GM06990 (cell line): ENCODE results near the gene PYGO2.
A peak's percentile ranks its signal among the peaks of the same experiment; 100 is the strongest.

ENCODE experiments used
- DNase-seq: peaks from one replicate; pipeline ENCODE4 v3.0.0-alpha.2; 2011; ENCODE audit not compliant: insufficient read length; ENCODE audit errors: extremely low read depth
- H3K27me3 ChIP-seq: replicated peaks from 2 replicates; pipeline ENCODE4 v1.6.0; 2011; ENCODE audit warnings: low read length; ENCODE audit not compliant: control insufficient read depth, insufficient read depth
- H3K36me3 ChIP-seq: 2 replicates; pipeline ENCODE4 v1.5.1; 2011; ENCODE audit warnings: low read length; ENCODE audit not compliant: control insufficient read depth, insufficient read depth
- H3K4me3 ChIP-seq: replicated peaks from 2 replicates; pipeline ENCODE4 v1.5.1; 2011; ENCODE audit warnings: low read depth, mild to moderate bottlenecking, control low read depth, low read length
- TF ChIP-seq, protein P1 (sequence below): IDR thresholded peaks from 2 replicates; pipeline ENCODE4 v1.5.1; 2011; ENCODE audit warnings: low read length, control low read depth, mild to moderate bottlenecking, inconsistent platforms; ENCODE audit not compliant: insufficient read depth, poor library complexity, severe bottlenecking

The PYGO2 gene

GRCh38 chr1:154969246-154969645, 7.7 kb upstream of the PYGO2 start:
- H3K36me3 ChIP-seq, result peaks cover 34% of the 10 kb centered on the region
- DNase-seq, result no peak

GRCh38 chr1:154968731-154969130, 7.1 kb upstream of the PYGO2 start:
- TF ChIP-seq, protein P1, sequence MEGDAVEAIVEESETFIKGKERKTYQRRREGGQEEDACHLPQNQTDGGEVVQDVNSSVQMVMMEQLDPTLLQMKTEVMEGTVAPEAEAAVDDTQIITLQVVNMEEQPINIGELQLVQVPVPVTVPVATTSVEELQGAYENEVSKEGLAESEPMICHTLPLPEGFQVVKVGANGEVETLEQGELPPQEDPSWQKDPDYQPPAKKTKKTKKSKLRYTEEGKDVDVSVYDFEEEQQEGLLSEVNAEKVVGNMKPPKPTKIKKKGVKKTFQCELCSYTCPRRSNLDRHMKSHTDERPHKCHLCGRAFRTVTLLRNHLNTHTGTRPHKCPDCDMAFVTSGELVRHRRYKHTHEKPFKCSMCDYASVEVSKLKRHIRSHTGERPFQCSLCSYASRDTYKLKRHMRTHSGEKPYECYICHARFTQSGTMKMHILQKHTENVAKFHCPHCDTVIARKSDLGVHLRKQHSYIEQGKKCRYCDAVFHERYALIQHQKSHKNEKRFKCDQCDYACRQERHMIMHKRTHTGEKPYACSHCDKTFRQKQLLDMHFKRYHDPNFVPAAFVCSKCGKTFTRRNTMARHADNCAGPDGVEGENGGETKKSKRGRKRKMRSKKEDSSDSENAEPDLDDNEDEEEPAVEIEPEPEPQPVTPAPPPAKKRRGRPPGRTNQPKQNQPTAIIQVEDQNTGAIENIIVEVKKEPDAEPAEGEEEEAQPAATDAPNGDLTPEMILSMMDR, result no peak
- DNase-seq, result no peak
- H3K36me3 ChIP-seq, result peaks cover 36% of the 10 kb centered on the region
- no peak overlapping the region; the same call in 1 of the 2 replicates for H3K4me3 ChIP-seq
- H3K27me3 ChIP-seq, result no peaks in the 10 kb centered on the region

More at GRCh38 chr1:154969246-154969645, 7.7 kb upstream of the PYGO2 start:
- TF ChIP-seq, protein P1, result no peak
- H3K4me3 ChIP-seq, result peak overlapping the region; percentile 32
- H3K27me3 ChIP-seq, result no peaks in the 10 kb centered on the region

DNA sequence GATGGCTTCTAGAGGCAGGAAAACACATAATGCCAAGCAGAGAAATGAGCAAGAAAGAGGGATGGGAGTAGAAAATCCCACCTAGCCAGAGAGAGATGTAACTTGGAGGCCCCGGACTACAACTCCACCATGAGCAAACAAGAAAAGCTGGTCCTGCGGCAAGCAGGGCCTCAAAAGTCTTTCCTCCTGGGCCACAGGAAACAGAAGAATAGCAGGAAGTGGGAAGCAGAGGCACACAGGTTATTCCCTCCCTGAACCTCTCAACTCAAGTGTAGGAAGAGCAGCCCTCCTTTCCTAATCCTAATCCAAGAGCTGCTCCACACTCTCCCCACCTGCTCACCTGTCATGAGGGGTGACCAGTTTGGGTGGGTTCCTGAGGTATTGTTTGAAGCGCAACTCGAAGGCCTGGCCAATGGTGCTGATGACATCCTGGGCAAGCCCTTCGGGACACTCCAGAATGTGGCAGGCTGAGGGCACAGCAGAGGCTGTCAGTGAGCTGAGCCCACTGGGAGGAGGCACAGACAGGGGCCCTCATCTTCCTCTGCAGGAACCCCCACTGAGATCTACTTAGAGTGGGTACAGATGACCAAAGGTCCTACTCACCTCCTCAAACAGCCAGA, 5.9 kb upstream of the PYGO2 start:
- DNase-seq, result no peak
- TF ChIP-seq, protein P1, result no peak
- no peak overlapping the region for H3K4me3 ChIP-seq
- H3K27me3 ChIP-seq, result no peaks in the 10 kb centered on the region
- peaks cover 41% of the 10 kb centered on the region for H3K36me3 ChIP-seq

DNA sequence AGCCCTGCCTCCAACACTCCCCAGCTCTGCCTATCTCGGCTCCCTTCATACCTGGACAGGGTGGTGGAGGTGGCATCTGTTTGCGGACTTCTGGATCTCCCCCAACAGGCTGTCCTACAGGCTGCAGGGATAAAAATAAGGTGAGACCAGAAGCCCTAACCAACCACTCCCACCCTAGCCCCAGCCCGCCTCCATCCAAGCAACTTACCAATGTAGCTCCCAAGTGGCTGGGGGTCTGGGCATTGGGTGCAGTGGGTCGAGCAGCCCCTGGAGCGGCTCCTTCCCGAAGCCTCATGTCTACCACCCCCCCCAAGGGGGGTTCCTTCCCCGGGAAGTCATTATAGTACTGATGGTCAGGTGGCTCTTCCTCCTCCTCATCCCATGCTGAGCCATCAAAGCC, 4.5 kb upstream of the PYGO2 start:
- H3K4me3 ChIP-seq, result no peak overlapping the region
- TF ChIP-seq, protein P1, result no peak
- DNase-seq, result no peak
- H3K36me3 ChIP-seq, result peaks cover 41% of the 10 kb centered on the region
- no peaks in the 10 kb centered on the region for H3K27me3 ChIP-seq

GRCh38 chr1:154964359-154964758, 2.8 kb upstream of the PYGO2 start:
- H3K27me3 ChIP-seq, result no peaks in the 10 kb centered on the region
- no peak for DNase-seq
- TF ChIP-seq, protein P1, result no peak
- H3K36me3 ChIP-seq, result peaks cover 42% of the 10 kb centered on the region
- H3K4me3 ChIP-seq, result no peak overlapping the region

- TF ChIP-seq, protein P1, result no peak
- no peak overlapping the region for H3K4me3 ChIP-seq
- DNase-seq, result no peak
- no peaks in the 10 kb centered on the region for H3K27me3 ChIP-seq
- peaks cover 47% of the 10 kb centered on the region for H3K36me3 ChIP-seq
These were observed 2.1 kb upstream of the PYGO2 start for GRCh38 chr1:154963643-154964042.
